D721Med (cell line): Measurements from ENCODE around the gene EFNB2.

Experiments used
- DNase-seq: peaks from one replicate; pipeline ENCODE4 v3.0.0; 2011; ENCODE audit warnings: low spot score; ENCODE audit not compliant: insufficient read length
- FAIRE-seq: peaks from 2 replicates; lab custom pipeline; 2011; peaks lifted over from hg19 to GRCh38; lab: Jason Lieb, UNC
- TF ChIP-seq, protein P1 (sequence below): IDR thresholded peaks from 2 replicates; pipeline ENCODE4 v1.5.1; 2012; ENCODE audit warnings: mild to moderate bottlenecking, control low read depth; ENCODE audit not compliant: insufficient read depth; ENCODE audit errors: missing control alignments

Gene EFNB2

GRCh38 chr13:106535552-106536243 lies at the start of gene EFNB2:
EFNB2 (minus strand) TSS chr13:106535662; CDS start chr13:106534964, 698 bp downstream.
- TF ChIP-seq, protein P1, sequence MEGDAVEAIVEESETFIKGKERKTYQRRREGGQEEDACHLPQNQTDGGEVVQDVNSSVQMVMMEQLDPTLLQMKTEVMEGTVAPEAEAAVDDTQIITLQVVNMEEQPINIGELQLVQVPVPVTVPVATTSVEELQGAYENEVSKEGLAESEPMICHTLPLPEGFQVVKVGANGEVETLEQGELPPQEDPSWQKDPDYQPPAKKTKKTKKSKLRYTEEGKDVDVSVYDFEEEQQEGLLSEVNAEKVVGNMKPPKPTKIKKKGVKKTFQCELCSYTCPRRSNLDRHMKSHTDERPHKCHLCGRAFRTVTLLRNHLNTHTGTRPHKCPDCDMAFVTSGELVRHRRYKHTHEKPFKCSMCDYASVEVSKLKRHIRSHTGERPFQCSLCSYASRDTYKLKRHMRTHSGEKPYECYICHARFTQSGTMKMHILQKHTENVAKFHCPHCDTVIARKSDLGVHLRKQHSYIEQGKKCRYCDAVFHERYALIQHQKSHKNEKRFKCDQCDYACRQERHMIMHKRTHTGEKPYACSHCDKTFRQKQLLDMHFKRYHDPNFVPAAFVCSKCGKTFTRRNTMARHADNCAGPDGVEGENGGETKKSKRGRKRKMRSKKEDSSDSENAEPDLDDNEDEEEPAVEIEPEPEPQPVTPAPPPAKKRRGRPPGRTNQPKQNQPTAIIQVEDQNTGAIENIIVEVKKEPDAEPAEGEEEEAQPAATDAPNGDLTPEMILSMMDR: no peak
- FAIRE-seq: no peak
- peak; percentile 79 for DNase-seq

- FAIRE-seq (no peak), DNase-seq (no peak)
- TF ChIP-seq, protein P1: no peak
Observed at GRCh38 chr13:106581225-106581624, 45.8 kb upstream of the EFNB2 start.

DNA sequence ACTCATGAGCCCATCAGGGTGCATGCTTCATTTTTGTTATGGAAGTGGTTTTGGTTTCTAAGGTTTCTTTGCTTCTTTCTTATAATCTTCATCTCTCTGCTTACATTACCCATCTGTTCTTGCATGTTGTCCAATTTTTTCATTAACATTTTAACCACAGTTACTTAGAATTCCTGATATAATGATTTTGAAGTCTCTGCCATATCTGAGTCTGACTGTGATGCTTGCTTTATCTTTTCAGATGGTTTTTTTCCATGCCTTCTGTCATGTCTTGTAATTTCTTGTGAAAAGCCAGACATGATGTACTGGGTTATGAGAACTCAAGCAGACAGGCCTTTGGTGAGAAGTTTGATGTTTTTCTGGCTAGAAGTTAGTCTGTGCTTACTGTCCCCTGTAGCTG lies 40.4 kb upstream of the EFNB2 start:
- TF ChIP-seq, protein P1: no peak
- DNase-seq (no peak), FAIRE-seq (no peak)

DNA sequence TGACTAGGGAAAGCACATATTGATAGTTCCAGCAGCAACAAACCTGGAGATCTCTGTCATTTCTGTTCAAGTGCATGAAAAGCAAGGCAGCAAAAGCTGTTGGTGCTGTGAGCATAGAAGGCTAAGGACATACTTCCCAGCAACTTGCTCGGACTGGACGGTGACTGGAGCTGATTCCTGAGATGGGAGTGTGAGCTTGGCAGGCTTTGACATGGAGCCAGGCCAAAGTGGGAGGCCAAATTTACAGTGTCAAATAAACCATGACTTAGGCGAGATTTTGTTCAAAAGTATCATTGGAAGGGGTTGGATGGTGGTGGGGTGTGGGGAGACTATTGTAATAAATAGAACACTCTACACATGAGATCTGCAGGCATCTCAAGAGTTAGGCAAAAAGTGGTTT lies 38.4 kb upstream of the EFNB2 start:
- DNase-seq (no peak), FAIRE-seq (no peak)
- TF ChIP-seq, protein P1: no peak

DNA sequence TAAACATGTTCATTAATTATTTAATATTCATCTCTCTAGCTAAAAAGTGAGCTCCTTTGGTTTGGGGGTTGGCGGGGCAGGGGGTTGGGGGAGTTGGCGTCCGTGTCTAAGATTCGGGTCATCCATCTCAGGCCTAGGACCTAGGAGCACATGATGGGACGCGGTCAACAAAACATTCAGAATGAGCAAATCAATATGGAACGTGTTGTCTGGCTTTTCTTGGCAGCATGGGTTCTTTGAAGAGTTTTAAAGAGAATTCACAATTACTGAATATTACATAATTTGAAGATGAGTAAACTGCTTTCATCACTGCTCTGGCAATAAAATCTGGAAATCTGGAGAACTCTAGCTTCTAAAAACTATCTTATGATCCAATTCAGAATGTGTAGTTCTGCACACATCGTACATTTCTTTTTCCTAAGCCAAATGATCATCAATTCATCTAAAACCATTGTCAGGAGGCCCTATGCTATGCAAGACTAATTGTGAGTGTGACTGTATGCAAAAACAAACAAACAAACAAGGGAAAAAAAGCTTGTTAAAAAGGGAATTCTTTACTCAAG lies 37.9 kb upstream of the EFNB2 start:
- DNase-seq (no peak), FAIRE-seq (no peak)
- TF ChIP-seq, protein P1: no peak

GRCh38 chr13:106570299-106570852 lies 34.9 kb upstream of the EFNB2 start:
- no peak for FAIRE-seq
- no peak for DNase-seq
- TF ChIP-seq, protein P1: no peak
